Activated T-cell treated with anti-CD3 and anti-CD28 coated beads, Interleukin-2, amount 50 U/mL, for 48 hours (primary cell): Measurements from ENCODE around the gene CSNK1A1.
"Not testable (repeated sequence)": the region's sequence is repeated elsewhere in the genome, so short reads cannot be mapped to it uniquely, and the experiment has no call there.

Experiments
- DNase-seq, 2 experiments: peaks; one replicate each; pipeline ENCODE4 v3.0.0-alpha.2; 2020

Gene CSNK1A1

GRCh38 chr5:149551227-149552037 is at the start of gene CSNK1A1:
Gene CSNK1A1 (minus strand): TSS chr5:149551439. CDS start chr5:149550964, 475 bp downstream.
- peak; percentile 98 to 99 for DNase-seq

DNA sequence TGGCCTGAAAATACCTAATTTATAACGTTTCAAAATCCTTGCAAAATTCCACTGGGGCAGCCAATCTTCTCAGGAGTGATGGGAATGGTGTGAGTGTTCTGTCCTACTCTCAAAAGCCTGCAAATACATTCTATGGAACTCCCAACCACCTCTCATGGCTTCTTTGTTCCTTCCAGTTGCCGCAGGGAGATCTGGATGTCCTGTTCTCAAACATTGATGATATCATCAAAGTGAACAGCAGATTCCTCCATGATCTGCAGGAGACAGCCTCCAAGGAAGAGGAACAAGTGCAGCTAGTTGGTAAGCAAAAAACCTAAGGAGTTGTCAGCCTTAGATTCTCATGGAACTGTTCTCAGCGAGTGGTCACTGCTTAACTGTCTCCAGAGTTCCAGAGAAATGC is 49.7 kb upstream of the CSNK1A1 start:
- DNase-seq = no peak

- no peak for DNase-seq
Observed at GRCh38 chr5:149599375-149599774, 48.1 kb upstream of the CSNK1A1 start.

GRCh38 chr5:149598966-149599365 is 47.7 kb upstream of the CSNK1A1 start:
- DNase-seq = no peak

DNA sequence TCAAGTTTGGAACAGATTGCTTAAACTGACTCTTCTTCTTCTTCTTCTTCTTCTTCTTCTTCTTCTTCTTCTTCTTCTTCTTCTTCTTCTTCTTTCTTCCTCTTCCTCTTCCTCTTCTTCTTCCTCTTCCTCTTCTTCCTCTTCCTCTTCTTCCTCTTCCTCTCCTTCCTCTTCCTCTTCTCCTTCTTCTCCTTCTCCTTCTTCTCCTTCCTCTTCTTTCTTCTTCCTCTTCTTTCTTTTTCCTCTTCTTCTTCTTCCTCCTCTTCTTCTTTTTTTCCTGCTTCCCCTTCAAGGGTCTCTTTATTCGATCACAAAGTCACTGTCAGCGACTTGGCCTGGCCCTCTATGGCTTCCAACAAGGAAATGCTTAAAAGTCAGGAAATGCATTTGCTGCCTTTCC is 47.0 kb upstream of the CSNK1A1 start:
- not testable (repeated sequence) for DNase-seq

DNA sequence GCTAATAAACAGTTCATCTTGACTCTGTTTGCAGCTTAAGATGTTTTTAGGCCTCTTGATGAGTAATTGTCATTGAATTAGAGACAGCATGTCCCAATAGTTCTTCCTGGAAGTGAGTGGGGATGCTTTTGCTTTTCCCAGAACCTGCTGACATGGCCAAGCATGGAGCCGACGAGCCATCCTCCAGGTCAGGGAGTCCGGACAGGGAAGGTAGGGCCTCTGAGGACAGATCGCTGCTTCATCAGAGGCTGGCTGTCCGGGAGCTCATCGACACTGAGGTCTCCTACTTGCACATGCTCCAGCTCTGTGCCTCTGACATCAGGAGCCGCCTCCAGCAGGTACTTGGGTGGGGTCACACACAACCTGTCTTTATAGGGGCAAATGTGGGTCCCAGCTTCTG is 46.4 kb upstream of the CSNK1A1 start:
- no peak for DNase-seq

- DNase-seq = no peak
Observed at GRCh38 chr5:149596712-149597111, 45.5 kb upstream of the CSNK1A1 start.

- DNase-seq = not testable (repeated sequence)
Observed at GRCh38 chr5:149595105-149595504, 43.9 kb upstream of the CSNK1A1 start.

- no peak for DNase-seq
Observed at GRCh38 chr5:149594206-149594895, 43.1 kb upstream of the CSNK1A1 start.

GRCh38 chr5:149593370-149593769 is 42.1 kb upstream of the CSNK1A1 start:
- DNase-seq = no peak

GRCh38 chr5:149588936-149589335 is 37.7 kb upstream of the CSNK1A1 start:
- DNase-seq = no peak

DNA sequence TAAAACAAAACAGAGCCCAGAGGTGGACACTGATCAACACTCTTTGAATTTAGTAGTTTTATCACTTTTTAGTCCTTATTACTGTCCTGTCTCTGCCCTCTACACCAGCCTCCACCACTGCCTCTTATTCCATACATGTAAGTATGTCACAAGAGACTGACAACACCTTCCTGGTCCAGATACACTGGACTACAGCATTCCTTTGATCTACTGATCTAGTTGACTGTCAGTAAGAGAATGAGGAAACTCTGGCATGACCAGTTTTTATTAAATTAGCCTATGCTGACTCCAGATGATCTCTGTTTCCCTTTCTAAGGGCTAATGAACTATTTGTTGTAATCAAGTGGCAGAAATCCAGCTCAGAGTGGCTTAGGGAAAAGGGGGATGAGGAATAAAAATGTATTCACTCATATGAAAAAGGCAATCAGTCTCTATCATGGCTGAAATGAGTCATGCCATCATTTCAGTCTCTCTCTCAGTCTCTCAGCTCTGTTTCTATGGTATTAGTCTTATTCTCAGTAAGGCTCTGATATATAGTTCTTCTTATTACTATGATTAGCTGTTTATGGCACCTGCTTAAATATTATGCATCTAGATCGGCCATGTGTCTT is 35.6 kb upstream of the CSNK1A1 start:
- DNase-seq = no peak

DNA sequence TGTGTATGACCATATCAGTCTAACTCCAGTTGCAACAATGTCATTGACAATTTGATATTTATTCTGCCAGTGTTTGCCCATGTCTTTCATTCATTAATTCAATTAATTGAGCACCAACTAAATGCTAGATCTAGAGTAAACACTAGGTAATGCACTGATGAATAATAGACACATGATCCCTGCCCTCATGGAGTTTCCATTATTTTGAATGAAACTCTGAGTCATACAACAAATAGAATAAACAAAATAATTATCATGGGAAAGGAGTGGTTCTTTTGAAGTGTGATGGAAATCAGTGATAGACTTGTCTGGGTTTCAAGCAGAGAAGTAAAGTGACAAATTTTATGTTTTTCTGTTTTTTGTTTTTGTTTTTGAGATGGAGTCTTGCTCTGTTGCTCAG is 34.7 kb upstream of the CSNK1A1 start:
- no peak for DNase-seq

DNA sequence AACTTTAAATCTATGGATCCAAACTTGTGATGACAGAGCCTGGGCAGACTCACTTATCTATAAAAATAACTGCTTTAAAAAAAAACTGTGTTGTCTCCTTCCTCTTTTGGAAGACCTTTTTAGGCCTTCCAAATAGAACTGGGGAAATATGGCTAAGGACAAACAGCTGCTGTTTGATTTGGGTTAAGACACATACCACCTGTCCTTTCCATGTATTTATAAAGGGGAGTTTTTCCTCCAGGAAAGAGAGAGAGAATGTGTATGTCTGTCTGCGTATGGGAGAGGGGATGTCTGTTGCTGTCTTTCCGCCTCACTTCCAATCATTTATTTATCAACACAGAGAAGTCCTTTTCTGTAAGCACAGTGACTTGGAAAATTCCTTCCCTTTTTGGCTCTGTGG is 32.9 kb upstream of the CSNK1A1 start:
- no peak for DNase-seq

GRCh38 chr5:149583394-149583793 is 32.2 kb upstream of the CSNK1A1 start:
- no peak for DNase-seq

DNA sequence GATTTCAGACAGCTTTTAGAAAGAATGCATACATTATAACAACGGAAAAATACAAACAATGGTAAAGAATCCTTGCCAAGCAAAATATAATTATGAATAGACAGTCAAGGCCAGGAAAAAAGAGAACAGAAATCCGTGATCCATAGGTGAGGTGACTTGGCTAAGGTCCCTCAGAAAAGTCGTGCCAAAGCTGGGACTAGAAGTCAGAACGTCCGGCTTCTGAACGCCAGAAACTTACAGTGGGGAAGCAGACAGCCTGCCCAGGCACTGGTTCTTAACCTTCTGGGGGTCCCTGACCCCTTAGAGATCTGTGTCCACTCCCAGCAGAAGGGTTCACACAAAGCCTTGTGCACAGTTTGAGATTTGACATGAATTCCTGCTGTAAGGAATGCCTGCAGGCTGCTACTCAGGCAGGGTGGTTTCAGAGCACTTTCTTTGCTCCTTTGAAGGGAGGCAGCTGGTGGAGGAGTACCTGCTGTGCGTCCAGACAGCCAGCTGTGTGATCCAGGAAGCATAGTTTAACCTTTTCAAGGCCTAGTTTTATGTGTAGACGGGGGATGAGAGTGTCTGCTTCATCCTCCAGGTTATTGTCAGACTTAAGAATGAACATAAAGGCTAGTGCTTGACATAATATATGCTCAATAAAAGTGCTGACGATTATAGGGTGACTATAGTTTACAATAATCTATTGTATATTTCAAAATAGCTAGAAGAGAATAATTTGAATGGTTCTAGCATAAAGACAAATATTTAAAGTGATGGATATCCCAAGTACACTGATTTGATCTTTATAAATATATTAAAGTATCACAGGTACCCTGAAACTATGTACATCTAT is 30.9 kb upstream of the CSNK1A1 start:
- DNase-seq = no peak

DNA sequence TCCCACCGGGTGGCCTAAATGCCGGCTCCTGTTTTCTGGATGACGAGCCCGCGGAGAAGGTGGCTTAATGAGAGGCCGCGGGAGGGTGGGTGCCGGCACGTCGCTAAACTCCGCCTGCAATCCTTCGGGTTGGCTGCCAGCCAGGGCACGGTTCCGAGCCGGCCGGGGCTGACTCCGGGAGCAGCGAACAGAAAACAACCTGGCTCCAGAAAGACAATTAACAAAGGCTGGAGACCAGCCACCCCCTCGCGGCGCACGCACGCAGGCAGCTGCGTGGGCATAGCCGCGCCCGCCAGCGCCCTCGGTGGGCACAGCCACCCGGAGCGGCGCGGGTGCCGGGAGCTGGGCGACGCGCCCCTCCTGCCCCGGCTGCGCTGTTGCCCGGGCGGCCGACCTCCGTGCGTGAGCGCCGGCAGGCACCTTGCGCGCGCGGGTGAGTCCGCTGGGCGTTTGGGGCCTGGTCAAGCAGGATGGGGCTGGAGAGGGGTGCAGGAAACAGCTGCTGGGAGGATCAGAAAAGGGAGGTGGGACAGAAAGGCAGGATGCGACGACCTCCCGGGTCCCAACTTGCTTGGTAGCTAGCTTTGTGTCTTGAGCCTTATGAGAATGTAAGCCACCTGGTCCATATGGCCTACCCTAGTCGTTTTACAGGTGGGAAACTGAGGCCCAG is 30.1 kb upstream of the CSNK1A1 start, which contains the start of gene ARHGEF37:
TSS of gene ARHGEF37 (plus strand) at position 307 of the 670 bp plus-strand sequence. CDS start 16,272 bp downstream, outside the sequence.
- DNase-seq = peak; percentile 66 to 73

DNA sequence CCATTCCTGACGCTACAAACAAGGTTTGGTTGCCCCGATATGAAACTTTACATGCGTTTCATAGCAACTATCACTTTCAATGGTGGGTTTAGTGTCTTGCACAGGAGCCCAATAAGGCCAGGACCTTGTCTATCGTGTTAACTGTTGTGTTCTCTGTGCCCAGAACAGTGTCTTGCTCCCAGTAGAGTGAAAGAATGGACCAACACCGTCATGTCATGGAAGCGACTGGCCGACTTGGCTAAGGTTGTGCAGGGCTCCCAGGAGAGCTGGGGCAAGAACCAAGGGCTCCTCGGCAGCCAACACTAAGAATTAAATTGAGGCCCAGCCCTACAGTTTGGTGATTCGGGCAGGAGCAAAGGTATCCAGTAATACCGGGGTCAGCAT is 29.6 kb upstream of the CSNK1A1 start:
- DNase-seq = peak in 1 of 2 experiments; percentile 48

DNA sequence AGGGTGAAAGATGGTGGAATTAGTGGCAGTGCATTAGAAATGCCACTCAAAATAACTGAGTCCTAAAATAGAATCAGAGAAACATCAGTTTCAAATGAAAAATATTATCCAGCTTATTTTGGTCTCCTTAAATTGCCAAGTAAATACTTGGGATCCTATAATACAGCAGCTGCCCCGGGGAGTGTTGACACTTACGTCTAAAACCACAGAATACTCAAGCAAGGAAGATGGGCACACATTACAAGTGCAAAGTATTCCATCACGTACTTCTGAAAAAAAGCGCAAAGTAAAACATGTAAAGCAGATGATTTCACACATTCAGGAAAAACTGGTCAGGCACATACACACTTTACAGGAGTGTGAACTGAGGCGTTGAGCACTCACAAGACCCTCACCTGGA is 27.7 kb upstream of the CSNK1A1 start:
- no peak for DNase-seq

- DNase-seq = peak; percentile 52 to 53
Observed at GRCh38 chr5:149576021-149576420, 24.8 kb upstream of the CSNK1A1 start.

DNA sequence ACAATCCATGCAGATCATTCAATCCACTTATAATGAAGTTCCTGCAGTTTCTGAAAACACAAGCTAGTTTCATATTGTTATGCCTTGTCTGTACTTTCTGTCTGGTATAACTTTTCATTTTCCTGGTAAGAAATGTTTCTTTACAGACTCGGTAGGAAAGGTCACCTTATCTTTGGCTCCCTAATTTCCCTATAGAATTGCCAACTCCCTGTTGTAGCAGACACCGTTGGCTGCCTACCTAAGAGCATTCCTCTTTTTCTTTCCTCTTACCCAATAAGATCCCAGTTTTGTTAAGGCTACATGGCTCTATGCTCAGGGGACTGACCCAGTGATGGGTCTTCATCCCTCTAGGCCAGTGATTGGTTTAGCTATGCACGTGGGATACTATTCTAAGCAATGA is 23.9 kb upstream of the CSNK1A1 start:
- no peak for DNase-seq

- DNase-seq = no peak
Observed at GRCh38 chr5:149572576-149573231, 21.5 kb upstream of the CSNK1A1 start.
